NCI-H1105 treated with DMSO at 0.1 percent for 48 hours (cell line): ENCODE results near the gene KCNJ6.

Experiments used
- DNase-seq: peaks from one replicate; lab custom pipeline; 2025; lab: John Stamatoyannopoulos, UW

Gene KCNJ6

DNA sequence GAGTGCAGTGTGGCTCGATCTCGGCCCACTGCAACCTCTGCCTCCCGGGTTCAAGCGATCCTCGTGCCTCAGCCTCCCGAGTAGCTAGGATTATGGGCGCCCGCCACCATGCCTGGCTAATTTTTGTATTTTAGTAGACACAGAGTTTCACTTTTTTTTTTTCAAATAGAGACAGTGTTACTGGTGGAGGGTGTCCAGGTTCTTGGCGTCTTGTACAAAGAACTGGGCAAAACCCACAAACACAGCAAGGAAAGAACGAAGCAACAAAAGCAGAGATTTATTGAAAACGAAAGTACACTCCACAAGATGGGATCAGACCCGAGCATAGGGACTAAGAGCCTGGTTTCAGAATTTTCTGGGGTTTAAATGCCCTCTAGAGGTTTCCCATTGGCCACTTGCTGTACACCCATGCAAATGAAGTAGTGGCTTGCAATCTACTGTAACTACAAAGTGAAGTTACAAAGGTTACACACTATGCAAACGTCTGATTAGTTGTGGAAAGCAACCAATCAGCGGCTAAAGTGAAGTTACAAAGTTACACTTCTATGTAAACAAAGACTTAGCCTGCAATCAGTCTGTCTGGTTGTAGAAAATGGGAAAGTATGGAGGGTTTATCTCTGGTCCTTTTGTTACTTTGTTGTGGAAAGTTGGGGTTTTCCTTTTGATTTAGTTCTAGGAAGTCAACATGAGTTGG, 350.6 kb downstream of the KCNJ6 start:
- DNase-seq, result no peak

DNA sequence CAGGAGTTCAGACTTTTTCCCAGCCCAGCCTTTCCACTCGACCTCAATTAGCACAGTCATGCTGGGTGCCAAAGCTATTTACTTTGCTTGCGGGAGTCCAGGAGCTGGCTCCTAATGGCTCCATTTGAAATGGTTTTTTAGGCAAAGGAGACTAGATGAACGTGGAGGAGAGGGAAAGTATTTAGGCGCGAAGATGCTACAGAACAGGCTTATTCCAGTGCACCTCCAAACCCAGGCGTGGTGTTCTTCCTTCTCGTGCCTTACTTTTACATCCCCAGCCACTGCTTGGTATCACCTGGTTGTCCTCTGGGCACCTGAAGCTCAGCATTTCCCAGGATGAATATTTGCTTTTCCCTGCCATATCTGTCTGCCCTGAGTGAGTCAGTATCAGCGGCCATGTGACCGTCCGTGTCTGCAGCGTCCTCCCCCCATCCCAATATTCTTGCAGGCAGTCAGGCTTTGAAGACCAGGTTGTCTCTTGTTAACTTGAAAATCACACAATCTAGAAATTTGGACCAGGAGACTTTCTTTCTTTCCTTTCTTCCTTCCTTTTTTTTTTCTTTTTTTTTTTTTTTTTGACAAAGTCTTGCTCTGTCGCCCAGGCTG, 351.2 kb downstream of the KCNJ6 start:
- no peak for DNase-seq

DNA sequence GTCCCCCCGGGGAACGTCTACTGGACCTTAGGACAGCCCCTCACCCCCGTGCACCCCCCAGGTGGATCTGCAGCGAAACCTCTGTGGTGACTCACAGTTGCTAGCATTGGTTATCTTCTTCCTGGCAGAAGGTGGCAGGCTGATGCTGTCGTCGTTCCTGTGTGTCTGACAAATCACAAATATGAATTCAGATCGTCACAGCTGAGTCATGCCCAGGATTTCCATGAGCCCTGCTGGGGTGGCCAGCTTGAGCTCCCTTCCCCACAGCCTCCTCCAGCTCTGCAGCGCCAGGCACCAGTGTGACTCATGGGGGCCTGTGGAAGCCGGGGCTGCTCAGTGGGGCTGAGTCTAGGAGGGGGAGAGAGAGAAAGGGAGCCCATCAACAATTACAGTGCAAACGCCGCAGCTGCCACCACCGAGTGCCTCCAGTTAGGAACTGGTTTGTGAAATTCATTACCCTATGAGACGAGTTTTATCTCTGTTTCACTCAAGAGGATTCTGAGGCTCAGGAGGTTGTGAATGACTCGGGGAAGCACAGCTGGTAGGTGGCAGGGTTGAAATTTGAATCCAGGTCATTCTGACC, 351.8 kb downstream of the KCNJ6 start:
- peak; percentile 70 for DNase-seq

DNA sequence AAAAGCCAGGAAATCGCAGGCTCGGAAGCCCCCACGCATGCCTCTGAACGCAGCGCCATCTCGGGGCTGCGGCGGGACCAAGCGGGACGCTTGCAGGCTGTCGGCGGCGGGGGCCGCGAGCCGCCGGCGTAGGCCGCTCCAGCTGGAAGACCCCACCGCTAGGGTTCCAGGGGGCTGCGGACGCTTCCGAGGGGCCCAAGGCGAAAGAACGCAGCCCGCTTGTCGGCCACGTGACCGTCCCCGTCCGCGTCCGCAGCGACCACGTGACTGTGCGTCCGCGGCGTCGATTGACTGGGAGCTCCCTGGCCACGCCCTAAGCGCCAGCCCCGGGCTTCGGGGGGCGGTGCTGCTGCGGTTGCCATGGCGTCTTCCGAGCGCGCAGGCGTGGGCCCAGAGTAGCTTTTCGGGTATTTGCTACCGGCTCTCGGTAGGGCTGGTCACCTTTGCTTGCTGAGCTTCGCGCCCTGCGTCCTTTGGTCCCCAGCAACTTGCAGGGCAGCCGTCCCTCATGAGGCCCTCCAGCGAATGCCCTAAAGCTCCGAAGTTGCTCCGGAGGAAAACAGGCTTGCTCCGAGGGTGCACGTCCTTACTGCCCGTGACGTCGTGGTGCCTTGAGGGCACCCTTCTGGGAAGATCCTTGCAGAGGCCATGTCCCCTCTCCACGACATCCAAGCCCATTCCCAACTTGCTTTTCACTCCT, 352.5 kb downstream of the KCNJ6 start:
- peak; percentile 94 for DNase-seq

DNA sequence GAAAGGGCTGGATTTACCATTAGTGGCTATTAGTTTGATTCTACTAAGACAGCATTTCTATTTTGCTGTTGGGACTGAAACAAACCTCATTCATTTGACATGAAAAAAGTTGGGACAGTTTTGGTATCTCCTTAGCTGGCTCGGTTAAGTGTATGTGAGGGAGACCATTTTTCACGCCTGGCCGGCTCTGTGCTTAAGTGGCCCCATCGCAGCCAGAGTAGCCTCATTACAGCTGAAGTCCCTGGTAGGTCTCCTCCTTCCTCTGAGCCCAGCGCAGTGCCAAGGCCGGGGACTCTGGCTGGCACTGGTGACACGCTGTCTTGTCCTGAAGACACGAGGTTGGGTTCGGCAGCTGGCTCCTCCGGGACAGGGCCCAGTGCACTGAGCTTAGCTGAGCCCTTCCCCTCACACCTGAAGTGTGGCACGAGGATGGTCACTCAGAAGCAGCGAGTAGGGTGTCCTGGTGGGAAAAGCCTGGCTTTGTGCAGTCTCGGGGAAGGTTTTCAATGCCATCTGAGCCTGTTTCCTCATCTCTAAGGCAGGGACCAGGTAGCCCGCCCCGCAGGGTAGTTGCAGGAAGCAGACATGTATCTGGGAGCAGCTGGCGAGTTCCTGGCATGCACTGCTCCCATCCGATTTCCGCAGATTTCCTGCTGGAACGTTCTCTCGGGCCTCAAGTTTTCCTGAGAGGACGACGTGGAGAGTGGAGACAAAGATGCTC, 353.2 kb downstream of the KCNJ6 start:
- no peak for DNase-seq

GRCh38 chr21:37561941-37562919, 354.0 kb downstream of the KCNJ6 start:
- DNase-seq, result no peak

DNA sequence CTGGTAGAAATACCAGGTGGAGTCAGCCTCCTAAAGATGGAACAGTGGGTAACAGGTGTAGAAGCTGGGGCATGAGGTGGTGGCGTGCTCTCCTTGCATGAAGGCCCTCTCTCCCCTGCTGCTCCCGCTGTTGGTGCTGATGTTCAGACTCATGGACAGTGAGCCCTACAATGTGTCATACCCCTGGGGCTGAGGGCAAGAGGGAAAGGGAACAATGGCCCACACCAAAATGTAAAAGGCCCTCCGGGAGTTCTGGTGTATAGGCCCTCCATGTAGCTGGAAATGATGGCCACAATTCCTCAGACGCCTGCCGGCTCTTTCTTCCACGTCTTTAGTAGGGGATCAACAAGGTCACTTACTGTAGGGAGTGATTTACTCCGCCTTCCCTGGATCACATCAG, 354.8 kb downstream of the KCNJ6 start:
- no peak for DNase-seq

DNA sequence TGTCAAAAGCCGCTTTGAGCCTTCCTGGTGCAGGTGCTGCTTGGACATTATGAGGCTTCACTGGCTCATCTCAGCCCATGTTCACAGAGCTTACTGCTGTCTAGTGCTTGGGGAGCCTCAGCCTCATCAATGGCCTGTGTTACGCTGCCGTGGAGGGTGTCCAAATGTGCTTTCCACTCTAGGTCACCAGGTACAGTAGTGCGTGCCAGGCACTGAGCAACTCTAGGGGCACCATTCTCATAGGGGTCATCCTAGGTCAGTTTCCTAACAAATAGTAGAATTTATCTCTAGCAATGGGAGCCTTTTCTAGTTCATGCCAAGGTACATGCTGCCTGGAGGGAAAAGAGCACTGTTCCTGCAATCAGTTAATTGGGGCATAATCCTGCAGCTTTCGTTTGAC, 355.9 kb downstream of the KCNJ6 start:
- no peak for DNase-seq

- DNase-seq, result no peak
These were observed 357.5 kb downstream of the KCNJ6 start for GRCh38 chr21:37558676-37559211.
